AG08396 (cell line): ENCODE results near the gene GAMT.

Experiments
- DNase-seq: peaks from one replicate; pipeline ENCODE4 v3.0.0; 2012; ENCODE audit warnings: low spot score, mixed read lengths

Gene GAMT

GRCh38 chr19:1384478-1385110 is 16.7 kb downstream of the GAMT start:
- DNase-seq = no peak

DNA sequence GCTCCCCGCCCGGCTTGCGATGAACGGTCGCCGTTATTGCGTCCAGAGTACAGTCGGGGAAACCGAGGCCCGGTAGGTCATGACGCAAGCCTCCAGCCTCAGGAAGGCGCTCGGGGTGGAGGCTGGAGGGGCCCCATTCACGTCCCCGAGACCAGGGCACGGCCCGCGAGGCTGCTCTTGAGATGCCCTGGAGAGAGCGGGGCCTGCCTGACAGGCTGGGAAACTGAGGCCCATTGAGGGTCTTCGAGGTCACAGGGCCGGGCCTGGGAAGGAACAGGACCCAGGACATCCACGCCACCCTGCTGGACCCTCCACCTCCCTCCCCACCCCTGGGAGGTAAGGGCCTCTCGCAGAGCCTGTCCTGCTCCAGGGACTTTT is 17.3 kb downstream of the GAMT start:
- no peak for DNase-seq

DNA sequence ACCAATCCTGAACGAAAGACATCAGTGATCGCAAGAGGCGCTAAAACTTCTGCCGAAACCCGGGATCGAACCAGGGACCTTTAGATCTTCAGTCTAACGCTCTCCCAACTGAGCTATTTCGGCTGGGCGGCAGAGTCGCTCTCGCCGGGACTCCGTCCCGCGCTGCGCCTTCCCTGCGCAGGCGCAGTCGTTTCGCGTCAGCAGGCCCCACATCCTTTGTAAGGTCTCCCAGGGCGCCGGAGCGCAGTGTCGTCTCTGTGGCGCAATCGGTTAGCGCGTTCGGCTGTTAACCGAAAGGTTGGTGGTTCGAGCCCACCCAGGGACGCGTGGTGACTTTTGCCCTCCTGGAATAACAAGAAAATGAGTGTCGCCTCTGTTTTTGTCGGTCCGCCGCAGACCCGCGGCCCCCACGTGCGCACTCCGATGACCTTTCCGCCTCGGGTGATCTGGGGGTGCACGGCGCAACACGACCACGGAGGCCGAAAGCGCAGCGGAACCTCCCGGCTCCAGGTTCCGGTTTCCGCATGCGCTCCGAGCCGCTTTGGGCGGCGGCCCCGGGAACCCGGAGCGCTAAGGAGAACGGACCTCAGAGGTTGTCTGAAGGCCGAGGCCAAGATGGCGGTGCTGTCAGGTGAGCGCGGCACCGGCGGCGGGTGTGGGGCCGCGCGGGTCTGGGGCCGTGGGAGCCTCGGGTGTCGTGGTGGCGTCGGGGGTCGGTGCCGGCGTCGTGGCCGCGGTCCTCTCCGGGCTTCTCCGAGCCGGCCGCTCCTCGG is 17.8 kb downstream of the GAMT start, which contains the start of gene NDUFS7:
NDUFS7 (plus strand) TSS at position 596 of the 773 bp plus-strand sequence; CDS start at position 616, 20 bp downstream.
- DNase-seq = peak; percentile 88

DNA sequence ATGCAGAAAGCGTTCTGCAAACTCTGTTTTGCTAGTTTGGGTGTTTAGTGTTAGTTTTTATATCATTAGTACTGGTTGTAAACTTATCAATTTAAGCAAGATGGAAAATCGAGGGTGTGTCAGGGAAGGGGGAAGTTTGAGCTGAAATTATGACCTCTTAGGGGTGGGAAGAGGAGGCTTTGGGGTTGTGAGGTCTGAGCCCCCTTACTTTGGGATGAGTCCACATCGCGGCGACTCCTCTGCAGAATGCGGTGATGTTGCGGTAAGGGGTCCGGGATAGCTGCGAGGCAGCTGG is 18.4 kb downstream of the GAMT start:
- peak; percentile 86 for DNase-seq

- DNase-seq = no peak
These were observed 19.1 kb downstream of the GAMT start for GRCh38 chr19:1382250-1382649.

- DNase-seq = no peak
These were observed 21.3 kb downstream of the GAMT start for GRCh38 chr19:1379961-1380489.

DNA sequence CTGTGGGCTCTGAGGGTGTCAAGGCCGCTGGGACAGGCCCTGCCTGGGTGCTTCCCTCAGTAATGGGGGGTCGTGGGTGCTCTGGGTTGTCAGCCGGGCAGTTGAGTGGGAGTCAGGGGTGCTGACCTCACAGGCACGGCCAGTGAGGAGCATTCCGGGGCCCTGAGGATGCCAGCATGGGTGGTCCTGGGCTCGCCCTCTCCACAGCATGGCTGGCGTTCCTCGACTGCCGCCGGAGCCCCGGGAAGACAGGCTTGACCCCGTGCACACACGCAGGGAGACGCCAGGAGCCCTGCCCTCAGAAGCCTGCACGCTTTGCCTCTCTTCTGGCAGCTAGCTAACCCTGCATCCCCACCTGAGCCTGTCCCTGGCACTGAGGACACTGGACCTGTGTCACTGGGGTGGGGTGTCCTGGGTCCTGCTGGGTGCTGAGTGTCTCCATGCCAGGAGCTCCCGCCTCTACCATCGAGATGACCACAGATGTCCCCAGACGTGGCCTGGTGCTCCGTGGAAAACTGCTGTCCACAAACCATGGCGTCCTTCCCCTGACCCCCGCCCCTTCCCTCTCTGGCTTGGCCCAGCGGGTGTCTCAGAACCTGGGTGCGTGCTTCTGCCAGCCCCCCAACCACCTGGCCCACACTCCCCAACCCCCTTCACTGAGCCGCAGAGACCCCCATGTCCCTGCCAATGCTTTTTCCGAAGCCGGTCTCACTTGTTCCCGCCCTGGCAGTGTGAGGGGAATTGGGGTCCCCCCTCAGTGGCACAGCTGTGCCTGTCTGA is 22.0 kb downstream of the GAMT start:
- no peak for DNase-seq

GRCh38 chr19:1377965-1378785 is 23.2 kb downstream of the GAMT start:
- no peak for DNase-seq

DNA sequence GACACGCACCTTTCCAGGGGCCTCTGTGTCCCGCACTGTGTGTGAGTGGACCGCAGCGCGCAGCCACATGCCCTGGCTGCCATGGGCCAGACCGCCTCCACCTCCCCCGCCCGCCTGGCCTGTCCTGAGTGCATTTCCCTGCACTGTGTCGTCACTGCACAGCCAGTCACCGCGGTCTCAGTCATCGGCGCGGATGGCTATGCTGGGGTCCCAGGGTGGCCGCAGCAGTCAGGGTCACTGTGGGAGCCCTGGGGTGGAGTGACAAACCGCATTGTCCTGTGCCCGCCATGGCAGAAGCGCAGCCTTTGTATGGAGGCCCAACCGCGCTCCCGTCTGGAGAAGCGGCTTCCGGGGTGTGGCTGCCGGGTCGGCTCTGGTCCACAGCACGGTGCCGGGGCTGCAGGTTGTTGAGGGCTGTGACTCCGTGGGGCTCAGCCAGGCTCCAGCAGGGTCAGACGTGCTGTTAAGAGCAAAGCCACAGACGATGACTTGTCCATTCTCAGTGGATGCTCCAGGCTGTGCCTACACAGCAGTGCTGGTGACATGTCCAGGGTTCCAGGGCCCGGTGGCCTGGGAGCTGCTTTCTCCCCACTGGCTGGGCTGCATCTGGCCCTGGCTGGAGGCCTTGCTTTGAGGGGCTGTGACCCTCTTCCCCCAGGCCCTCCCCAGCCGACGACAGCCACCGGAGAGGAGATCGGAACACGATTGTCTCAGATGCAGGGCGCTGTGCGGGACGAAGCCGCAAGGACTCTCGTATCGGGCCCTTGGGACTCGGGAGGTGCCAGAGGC is 24.0 kb downstream of the GAMT start:
- no peak for DNase-seq

DNA sequence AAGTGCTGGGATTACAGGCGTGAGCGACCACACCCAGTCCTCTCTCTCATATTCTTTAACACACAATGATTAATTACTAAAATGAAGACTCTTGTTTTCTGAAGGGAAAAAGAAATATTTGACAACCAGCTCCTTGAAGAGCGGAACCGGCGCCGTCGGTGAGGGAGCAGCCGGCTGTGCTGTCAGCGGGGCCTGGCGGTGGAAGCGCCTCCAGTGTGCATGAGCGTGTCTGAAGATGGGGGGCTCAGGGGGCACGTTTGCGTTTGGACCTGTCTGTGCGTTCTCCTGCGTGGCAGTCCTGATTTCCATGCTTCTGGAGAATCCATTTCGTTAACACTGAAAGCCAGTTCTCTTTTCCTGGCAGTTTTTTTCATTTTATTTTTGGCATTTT is 24.9 kb downstream of the GAMT start:
- no peak for DNase-seq

DNA sequence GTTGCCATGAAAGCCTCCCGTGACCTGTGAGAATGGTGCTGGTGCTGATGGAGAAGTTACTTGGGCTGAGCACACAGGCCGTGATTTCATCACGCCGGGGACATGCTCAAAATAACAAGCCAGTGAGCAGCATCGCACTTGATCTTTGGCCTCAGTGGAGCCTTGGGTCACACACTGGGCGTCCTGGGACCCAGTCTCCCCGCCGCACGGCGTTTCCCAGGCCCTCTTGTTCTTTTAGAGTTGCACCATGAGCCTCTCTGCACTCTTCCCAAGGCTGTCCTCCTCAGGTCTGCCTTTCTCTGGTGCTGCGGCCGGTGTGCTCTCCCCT is 27.1 kb downstream of the GAMT start:
- DNase-seq = no peak

- peak; percentile 70 for DNase-seq
These were observed 27.6 kb downstream of the GAMT start for GRCh38 chr19:1373534-1374249.

DNA sequence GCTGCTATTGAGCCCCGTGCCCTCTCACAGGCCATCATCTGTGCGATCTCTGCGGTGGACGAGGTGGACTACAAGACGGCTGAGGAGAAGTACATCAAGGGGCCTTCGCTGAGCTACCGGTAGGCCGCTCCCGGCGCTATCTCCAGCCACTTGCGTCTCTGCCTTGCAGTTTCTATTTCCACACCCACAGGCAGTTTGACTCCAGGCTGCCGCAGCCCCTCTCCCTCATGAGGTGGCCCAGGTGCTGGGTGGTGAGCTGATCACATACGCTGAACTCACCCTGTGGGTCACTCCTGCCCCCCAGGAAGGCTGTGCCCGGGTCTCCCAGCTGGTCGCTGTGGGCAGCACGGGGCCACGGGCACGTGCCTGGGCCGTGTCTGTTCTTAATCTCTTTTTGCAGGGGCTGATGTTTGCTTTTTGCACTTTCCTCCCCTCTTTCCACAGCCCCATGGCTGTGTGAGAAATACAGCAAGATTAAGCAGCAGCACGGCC is 28.3 kb downstream of the GAMT start:
- no peak for DNase-seq

DNA sequence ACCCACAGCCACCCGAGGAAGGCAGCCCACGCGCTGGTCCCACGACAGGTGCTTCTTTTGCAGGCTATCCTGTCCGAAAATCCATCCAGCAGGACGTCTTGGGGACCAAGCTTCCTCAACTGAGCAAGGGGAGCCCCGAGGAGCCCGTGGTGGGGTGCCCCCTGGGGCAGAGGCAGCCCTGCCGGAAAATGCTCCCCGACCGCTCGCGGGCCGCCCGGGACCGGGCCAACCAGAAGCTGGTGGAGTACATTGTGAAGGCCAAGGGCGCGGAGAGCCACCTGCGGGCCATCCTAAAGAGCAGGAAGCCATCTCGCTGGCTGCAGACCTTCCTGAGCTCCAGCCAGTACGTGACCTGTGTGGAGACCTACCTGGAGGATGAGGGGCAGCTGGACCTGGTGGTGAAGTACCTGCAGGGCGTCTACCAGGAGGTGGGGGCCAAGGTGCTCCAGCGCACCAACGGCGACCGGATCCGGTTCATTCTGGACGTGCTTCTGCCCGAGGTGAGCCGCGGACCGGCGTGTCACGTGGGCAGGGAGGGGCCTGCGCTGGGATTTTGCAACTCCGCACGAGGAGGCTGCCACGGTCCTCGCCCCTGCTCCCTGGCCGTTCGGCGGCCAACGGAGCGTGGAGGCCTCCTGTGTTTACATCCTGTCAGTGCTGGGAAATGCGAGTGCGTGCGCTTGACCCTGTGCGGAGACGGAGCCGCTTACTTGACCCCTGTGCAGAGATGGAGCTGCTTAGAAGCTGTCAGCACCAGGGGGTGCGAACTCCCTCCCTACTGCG is 30.6 kb downstream of the GAMT start:
- DNase-seq = no peak

DNA sequence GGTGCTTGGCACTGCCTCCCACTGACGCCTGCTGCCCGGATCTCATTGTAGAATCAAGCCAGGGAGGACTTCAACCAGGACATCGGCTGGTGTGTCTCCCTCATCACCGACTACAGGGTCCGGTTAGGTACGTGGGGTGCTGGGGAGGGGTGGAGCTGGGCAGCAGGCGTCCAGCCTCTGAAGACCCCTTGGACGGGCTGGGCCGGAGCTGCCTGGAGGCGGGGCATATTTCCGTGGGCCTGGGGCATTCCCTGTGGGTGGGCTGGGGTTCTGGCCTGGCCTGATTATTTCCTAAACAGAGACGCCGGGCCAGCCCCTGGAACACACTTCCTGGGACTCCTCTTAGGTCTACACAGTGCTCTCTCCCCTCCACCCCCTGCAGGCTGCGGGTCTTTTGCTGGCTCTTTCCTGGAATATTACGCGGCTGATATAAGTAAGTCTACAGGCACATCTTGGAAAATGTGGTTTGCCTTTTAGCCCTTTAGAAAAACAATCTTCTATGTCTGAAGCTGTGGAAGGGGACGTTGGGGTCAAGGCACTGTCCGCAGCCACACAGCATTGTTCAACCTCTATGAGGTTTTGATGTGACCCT is 32.0 kb downstream of the GAMT start:
- DNase-seq = no peak

GRCh38 chr19:1366899-1367870 is 34.2 kb downstream of the GAMT start:
- DNase-seq = no peak

- no peak for DNase-seq
These were observed 35.0 kb downstream of the GAMT start for GRCh38 chr19:1366296-1366695.
